ES-I3 (cell line): ENCODE measurements around the gene MGAT5B.

Source experiments
- H3K36me3 ChIP-seq: 2 replicates; pipeline ENCODE4 v1.6.1; 2013; ENCODE audit warnings: mild to moderate bottlenecking, low read length, control low read depth, moderate library complexity; ENCODE audit not compliant: insufficient read depth
- H3K4me1 ChIP-seq: 2 replicates; pipeline ENCODE4 v1.6.1; 2013; ENCODE audit warnings: mild to moderate bottlenecking, control low read depth, low read length; ENCODE audit not compliant: insufficient read depth
- H3K9ac ChIP-seq: 2 replicates; pipeline ENCODE4 v1.6.1; 2013; ENCODE audit warnings: low read depth, mild to moderate bottlenecking, low read length, moderate library complexity
- H3K9me3 ChIP-seq: 2 replicates; pipeline ENCODE4 v1.6.1; 2013; ENCODE audit warnings: mild to moderate bottlenecking, low read length, moderate library complexity; ENCODE audit not compliant: control insufficient read depth, insufficient read depth

Gene MGAT5B

GRCh38 chr17:76909971-76910760 lies 42.0 kb downstream of the MGAT5B start:
- Histone ChIP-seq H3K9me3 (no peaks in the 10 kb centered on the region), H3K36me3 (no peaks in the 10 kb centered on the region), H3K9ac (no peak overlapping the region), H3K4me1 (peaks cover 5% of the 10 kb centered on the region)

GRCh38 chr17:76911299-76912017 lies 43.3 kb downstream of the MGAT5B start:
- H3K36me3 ChIP-seq: no peaks in the 10 kb centered on the region
- no peaks in the 10 kb centered on the region for H3K9me3 ChIP-seq
- no peak overlapping the region for H3K9ac ChIP-seq
- peaks cover 5% of the 10 kb centered on the region for H3K4me1 ChIP-seq

DNA sequence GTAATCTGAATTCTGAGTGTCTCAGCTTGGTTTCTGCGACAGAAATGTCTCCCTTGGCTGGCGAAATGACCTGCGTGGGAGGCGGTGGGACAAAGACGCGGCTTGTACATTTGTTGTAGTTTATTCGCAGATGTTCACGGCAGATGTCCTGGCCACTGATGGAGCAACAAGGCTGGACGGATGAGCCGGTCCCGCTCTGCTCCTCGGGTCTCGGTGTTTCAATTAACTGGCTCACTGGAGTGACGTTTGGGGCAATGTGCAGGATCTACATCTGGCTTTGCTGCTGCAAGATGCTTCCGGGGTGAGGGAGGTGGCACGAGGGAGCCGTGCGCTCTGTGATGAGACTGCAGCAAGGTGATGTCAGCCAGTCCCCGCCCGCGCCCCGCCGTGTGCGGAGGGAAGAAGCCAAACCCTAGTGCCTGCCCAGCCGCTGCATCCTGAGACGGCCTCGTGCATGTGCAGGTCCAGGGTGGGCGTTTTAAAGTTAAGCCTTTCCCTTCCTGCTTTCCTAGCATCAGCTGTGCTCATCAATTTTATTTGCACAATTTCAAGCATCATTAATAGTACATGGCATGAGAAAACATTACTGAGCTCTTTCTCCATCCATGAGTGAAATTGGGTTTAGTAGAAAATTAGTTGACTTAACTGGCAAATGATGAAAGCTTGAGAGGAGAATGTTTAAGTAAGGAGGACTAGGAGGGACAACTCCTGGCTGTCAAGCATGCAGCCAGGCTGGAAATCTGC lies 44.4 kb downstream of the MGAT5B start:
- Histone ChIP-seq H3K9me3 (no peaks in the 10 kb centered on the region), H3K9ac (no peak overlapping the region), H3K4me1 (peaks cover 5% of the 10 kb centered on the region), H3K36me3 (no peaks in the 10 kb centered on the region)

GRCh38 chr17:76914937-76915336 lies 46.7 kb downstream of the MGAT5B start:
- no peaks in the 10 kb centered on the region for H3K9me3 ChIP-seq
- no peak overlapping the region for H3K9ac ChIP-seq
- H3K36me3 ChIP-seq: no peaks in the 10 kb centered on the region
- H3K4me1 ChIP-seq: no peaks in the 10 kb centered on the region

GRCh38 chr17:76915840-76916510 lies 47.8 kb downstream of the MGAT5B start:
- Histone ChIP-seq H3K4me1 (no peaks in the 10 kb centered on the region), H3K9me3 (no peaks in the 10 kb centered on the region), H3K9ac (no peak overlapping the region), H3K36me3 (no peaks in the 10 kb centered on the region)

DNA sequence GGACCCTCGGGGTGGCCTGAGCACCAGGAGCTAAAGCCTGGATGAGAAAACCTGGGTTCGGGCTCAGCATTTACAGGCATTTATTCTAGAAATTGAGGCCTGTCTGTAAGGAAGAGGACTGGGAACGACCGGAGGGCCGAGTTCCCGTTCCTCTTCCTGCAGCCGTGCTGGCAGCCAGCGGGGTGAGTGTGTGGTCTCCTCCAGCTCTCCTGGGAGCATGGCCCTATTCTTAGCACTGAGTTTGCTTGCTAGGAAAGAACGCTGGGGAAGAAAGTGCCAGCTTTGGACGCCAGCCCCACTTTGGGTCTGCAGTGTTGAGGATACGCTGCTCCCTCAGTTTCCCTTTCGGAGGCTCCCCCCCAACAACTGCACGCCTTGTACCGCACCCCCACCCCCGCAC lies 49.6 kb downstream of the MGAT5B start:
- Histone ChIP-seq H3K9me3 (no peaks in the 10 kb centered on the region), H3K9ac (no peak overlapping the region), H3K4me1 (no peaks in the 10 kb centered on the region)

GRCh38 chr17:76918811-76919210 lies 50.6 kb downstream of the MGAT5B start:
- Histone ChIP-seq H3K9ac (no peak overlapping the region), H3K4me1 (no peaks in the 10 kb centered on the region), H3K36me3 (no peaks in the 10 kb centered on the region), H3K9me3 (no peaks in the 10 kb centered on the region)

More for the DNA sequence above, 49.6 kb downstream of the MGAT5B start:
- no peaks in the 10 kb centered on the region for H3K36me3 ChIP-seq

DNA sequence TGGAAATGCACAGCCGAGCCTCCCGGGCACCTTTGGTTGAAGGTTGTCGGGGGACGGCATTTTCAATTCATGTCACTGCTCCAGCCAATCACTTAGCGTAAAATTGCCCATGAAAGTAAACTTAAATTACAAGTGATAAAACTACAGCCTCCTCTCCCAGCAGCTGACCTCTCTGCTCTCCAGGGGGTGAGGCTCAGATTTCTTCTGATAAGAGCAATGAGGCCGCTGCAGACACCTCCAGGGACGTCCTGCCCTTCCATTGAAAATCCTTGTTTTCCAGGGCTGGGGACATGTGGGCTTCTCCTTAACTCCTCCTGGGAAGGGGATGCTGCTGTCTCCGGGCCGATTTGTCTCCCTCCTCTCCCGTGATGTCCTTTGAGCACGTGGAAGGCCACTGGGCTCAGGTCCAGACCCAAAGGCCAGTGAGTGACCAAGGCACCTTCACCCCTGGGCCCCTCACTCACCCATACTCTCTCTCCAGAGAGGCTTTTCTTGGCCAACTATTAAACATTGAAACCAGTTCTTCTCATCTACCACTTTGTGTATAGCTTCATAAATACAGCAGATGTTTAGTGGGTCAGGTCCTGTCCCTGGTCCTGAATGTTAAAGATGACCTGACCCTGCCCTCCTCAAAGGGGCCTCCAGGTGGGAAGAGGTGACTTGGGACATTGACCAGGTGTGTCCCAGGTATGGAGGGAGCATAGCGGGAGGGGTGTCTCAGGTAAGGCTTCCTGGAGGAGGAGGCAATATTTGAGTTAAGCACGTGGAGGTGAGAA lies 52.3 kb downstream of the MGAT5B start:
- Histone ChIP-seq H3K36me3 (no peaks in the 10 kb centered on the region), H3K9ac (no peak overlapping the region), H3K9me3 (no peaks in the 10 kb centered on the region), H3K4me1 (no peaks in the 10 kb centered on the region)

DNA sequence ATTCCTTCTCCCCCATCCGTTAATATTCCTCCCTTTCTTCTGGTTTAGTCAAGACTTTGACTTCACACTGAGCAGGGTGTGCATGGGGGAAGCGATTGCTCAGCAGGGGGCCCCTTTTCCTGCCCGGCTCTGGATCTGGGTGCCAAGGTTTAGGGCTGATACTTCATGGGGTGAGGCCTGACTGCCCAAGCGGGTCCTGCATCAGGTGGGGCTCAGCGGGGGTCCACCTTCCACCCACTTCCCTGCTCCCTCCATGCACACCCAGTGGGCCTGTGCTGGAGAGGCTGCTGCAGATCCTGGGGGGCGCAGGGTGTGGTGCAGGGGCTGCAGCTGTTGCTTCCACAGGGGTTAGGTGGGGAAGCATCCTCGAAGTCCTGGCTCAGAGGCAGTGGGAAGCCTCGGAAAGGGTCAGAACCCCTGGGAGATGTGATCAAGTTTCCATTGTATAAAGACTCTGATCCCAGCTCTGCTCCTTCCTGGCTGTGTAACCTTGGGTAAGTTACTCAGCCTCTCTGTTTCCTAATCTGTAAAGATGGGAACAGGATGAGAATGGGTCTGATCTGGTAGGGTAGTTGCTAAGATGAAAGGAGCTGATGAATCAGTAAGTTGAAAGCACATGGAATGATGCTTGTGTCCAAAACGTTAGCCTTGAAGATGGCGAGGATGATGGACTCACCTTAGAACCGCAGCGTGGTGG lies 53.3 kb downstream of the MGAT5B start:
- no peaks in the 10 kb centered on the region for H3K36me3 ChIP-seq
- no peaks in the 10 kb centered on the region for H3K4me1 ChIP-seq
- H3K9ac ChIP-seq: no peak overlapping the region
- no peaks in the 10 kb centered on the region for H3K9me3 ChIP-seq

GRCh38 chr17:76922084-76922483 lies 53.9 kb downstream of the MGAT5B start:
- Histone ChIP-seq H3K36me3 (no peaks in the 10 kb centered on the region), H3K4me1 (no peaks in the 10 kb centered on the region), H3K9ac (no peak overlapping the region), H3K9me3 (no peaks in the 10 kb centered on the region)

- Histone ChIP-seq H3K9me3 (no peaks in the 10 kb centered on the region), H3K4me1 (no peaks in the 10 kb centered on the region), H3K36me3 (no peaks in the 10 kb centered on the region), H3K9ac (no peak overlapping the region)
Observed at GRCh38 chr17:76922967-76923366, 54.8 kb downstream of the MGAT5B start.

GRCh38 chr17:76923491-76923890 lies 55.3 kb downstream of the MGAT5B start:
- Histone ChIP-seq H3K4me1 (no peaks in the 10 kb centered on the region), H3K9ac (no peak overlapping the region), H3K36me3 (no peaks in the 10 kb centered on the region), H3K9me3 (no peaks in the 10 kb centered on the region)
